Stimulated activated CD4-positive, alpha-beta T cell treated with anti-CD3 and anti-CD28 coated beads, Interleukin-15, amount 100 ng/mL, for 1 hour (primary cell): ENCODE results near the gene HEXD.
"Not testable (repeated sequence)": the region's sequence is repeated elsewhere in the genome, so short reads cannot be mapped to it uniquely, and the experiment has no call there.

Experiments used
- DNase-seq, 2 donors: peaks; one replicate each; pipeline ENCODE4 v3.0.0-alpha.2; 2020; ENCODE audit warnings: low read depth in 1 of 2, low spot score in 1 of 2

Gene HEXD

DNA sequence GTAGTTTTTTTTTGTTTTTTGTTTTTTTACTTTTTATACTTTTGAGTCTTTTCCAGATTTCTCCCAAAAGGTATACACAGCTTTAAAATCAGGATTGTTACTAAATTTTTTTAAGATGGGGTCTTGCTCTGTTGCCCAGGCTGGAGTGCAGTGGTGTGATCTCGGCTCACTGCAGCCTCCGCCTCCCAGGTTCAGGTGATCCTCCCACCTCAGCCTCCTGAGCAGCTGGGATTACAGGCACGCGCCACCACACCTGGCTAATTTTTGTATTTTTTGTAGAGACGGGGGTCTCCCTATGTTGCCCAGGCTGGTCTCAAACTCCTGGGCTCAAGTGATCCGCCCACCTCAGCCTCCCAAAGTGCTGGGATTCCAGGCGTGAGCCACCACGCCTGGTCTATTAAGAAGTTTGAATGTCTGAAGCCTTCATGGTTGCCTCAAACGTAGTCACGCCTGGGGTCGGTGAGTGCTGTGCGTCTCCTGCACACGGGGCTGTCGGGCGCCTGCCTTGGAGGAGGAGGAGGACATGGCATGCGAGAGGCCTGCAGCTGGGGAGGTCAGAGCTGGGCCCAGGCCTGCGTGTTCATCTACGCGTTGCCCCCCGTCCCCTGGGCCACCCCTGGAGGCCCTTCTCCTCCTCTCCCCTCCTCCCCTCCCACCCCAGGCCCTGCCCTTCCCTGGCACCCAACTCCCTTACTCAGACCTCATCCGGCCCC, 35.8 kb upstream of the HEXD start:
- DNase-seq, result not testable (repeated sequence)

GRCh38 chr17:82382933-82383255, 35.3 kb upstream of the HEXD start:
- no peak for DNase-seq

- DNase-seq, result no peak
Measured at GRCh38 chr17:82383411-82383810, 34.7 kb upstream of the HEXD start.

GRCh38 chr17:82384051-82384729, 34.0 kb upstream of the HEXD start:
- DNase-seq, result no peak

- DNase-seq, result no peak
Measured at GRCh38 chr17:82384730-82385481, 33.2 kb upstream of the HEXD start.

- DNase-seq, result no peak
Measured at GRCh38 chr17:82385559-82386254, 32.4 kb upstream of the HEXD start.

DNA sequence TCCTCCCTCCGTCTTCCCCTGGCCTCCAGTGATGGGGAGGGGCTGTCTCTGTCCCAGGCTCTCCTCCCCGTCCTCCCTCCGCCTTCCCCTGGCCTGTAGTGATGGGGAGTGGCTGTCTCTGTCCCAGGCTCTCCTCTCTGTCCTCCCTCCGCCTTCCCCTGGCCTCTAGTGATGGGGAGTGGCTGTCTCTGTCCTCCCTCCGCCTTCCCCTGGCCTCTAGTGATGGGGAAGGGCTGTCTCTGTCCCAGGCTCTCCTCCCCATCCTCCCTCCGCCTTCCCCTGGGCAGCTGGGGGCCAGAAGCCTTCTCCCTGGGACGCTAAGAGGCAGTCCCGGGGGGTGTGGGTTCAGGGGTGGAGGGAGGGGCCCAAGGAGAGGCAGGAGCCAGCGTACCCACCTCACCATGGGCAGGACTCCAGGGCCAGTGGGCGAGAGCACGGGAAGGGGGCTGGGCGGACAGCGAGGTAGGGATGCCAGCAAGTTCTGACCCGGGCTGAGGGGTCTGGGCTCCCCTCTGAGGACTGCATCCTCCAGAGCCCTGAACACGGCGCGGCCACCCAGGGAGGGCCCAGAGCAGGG, 31.8 kb upstream of the HEXD start:
- DNase-seq, result no peak

DNA sequence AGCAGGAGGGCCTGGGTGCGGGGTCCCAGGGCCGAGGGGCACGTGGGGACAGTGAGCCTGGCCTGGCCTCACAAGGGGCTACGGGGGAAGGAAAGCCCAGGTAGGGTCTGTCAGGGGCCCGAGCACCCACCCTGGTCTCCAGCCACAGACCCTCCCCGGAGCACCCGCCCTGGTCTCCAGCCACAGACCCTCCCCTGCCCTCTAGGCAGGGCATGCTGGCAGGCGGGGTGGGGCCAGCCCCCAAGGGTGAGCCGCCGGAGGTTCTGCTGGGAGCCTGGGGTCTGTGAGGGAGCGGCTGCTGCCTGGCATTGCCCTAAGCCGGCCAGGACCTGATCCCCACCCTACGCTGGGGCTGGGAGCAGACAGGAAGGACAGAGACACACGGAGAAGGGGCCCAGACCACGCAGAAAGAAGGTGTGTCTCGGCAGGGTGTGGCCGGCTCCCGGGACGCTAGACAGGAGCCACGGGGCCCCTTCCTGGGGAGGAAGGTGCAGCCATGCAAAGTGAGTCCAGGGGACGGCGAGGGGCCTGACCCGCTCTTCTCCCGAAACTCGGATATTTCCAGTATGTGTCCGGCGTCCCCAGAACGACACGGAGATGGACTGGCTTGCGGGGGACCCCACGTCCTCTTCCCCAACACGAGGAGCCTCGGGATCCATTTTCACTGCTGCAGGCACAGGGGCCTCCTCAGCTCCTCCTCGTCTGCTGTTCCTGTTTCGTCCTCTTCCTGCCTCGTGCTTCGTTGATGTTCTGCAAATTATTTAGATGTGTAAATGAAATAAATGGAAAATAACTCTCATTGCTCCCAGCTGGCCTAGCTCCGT, 31.1 kb upstream of the HEXD start:
- DNase-seq, result no peak

DNA sequence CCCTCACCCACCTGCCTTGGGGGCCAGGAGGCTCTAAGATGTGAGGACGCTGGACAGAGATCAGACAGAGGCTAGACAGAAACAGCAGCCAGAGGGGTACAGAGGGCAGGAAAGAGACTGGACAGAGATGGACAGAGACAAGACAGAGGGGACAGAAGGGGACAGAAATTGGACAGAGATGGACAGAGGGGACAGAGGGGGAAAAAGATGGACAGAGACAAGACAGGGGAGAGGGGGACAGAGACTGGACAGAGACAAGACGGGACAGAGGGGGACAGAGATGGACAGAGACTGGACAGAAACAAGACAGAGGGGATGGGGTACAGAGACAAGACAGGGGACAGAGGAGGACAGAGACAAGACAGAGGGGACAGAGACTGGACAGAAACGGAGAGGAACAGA, 30.4 kb upstream of the HEXD start:
- DNase-seq, result no peak

- no peak for DNase-seq
Measured at GRCh38 chr17:82388223-82388921, 29.8 kb upstream of the HEXD start.

DNA sequence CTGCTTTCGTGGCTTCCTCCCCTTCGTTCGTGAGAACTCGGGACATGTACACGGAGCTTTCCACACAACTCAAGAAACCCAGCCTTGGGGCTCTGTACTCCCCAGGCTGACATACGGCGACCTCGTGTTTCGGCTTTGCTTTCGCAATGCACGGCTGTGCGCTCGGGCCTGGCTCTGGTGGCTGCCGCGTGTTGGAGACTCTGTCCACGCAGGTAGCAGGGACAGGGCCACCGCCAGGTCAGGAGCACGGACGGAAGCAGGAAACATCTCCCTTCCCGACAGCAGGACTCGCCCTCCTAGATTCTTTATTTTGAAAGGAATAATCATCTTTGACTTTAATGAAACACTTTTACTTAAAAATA, 29.2 kb upstream of the HEXD start:
- DNase-seq, result no peak

DNA sequence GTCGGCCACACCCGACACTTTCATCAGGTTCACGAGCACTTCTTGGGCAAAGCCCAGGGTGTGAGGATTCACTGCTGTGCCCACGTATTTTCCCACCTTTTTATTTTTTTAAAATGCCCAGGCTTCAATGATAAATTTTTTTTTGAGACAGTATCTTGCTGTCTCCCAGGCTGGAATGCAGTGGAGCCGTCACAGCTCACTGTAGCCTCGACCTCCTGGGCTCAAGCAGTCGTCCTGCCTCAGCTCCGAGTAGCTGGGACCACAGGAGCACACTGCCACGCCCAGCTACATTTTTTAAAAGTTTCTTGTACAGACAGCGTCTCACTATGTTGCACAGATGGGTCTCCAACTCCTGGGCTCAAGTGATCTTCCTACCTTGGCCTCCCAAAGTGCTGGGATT, 28.8 kb upstream of the HEXD start:
- DNase-seq, result no peak

GRCh38 chr17:82390015-82390859, 27.9 kb upstream of the HEXD start:
- no peak for DNase-seq

DNA sequence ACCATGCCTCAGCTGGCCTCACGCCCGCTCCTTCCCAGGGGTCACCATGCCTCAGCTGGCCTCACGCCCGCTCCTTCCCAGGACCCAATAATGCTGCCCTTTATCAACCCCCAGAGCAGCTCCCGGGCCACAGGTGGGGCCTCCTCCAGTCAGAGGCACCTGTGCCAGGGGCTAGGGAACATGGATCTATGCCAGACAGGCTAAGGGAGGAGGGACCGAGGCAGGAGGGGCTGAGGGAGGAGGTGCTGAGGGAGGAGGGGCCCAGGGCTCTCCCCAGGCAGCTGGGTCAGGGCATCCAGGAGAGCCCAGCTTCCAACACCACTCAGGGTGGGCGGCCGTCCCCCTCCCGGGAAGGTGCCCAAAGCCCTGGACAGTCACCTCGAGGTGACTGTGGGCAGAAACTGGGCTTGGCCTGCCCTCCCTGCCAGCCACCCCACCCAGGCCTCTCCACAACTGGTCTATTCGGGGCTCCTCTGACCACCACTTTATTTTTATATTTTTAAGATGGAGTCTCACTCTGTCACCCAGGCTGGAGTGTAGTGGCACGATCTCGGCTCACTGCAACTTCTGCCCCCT, 27.2 kb upstream of the HEXD start:
- no peak for DNase-seq

DNA sequence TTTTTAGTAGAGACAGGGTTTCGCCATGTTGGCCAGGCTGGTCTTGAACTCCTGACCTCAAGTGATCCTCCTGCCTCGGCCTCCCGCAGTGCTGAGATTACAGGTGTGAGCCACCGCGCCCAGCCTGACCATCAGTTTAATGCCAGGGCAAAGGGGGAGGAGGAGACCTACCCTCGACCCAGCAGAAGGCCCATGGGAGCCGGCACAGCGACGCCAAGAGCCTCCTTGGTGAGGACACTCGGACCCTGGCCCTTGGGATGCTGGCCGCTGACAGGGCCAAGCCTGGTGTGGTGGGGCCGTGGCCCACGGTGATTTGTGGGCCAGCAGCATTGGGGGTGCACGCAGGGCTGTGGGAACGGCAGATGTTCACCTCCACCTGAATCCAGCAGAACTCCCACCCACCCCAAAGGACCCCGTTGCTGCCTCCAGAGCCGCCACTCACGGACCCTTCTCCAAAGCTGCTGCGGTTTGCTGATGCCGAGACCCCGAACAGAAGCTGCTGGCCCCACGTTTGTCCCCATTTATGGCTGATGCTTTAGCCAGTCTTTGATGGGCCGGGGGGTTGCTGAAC, 26.6 kb upstream of the HEXD start:
- no peak for DNase-seq

GRCh38 chr17:82392209-82392920, 25.8 kb upstream of the HEXD start:
- DNase-seq, result no peak

- DNase-seq, result no peak
Measured at GRCh38 chr17:82392941-82393340, 25.2 kb upstream of the HEXD start.

GRCh38 chr17:82394278-82394677, 23.9 kb upstream of the HEXD start:
- DNase-seq, result no peak
